ENCODE measurements around the gene CAMK2D.

- TF ChIP-seq CTCF (IDR thresholded peaks at IDR 0.05) (no peak), POLR2AphosphoS5 (IDR thresholded peaks at IDR 0.05) (peak in 1 of 3 donors; percentile 7)
These were observed 125.7 kb downstream of the CAMK2D start for GRCh38 chr4:113635739-113636437.

Data from stomach (tissue), 4 donors.